ENCODE results near the gene MEX3D.

- no peak for TF ChIP-seq CTCF (IDR thresholded peaks at IDR 0.05 in 2 of 3, conservative IDR thresholded peaks at IDR 0.05 in 1 of 3; ENCODE audit: borderline replicate concordance in 1 of 3, insufficient read depth in 1 of 3, low read depth in 2 of 3, low read length in 2 of 3)
- no peak for TF ChIP-seq POLR2AphosphoS5 (IDR thresholded peaks at IDR 0.05; ENCODE audit: low read depth, low read length)
- no peak for TF ChIP-seq MAX (IDR thresholded peaks at IDR 0.05)
- TF ChIP-seq FOSL1 (IDR thresholded peaks at IDR 0.05; ENCODE audit: low read depth): no peak
- no peak for TF ChIP-seq CEBPB (IDR thresholded peaks at IDR 0.05; ENCODE audit: low read depth)
- no peak for TF ChIP-seq EZH2 (IDR thresholded peaks at IDR 0.05)
- no peak for TF ChIP-seq SIN3A (IDR thresholded peaks at IDR 0.05; ENCODE audit: low read depth)
- TF ChIP-seq POLR2A (IDR thresholded peaks at IDR 0.05; ENCODE audit: borderline replicate concordance, extremely low read depth, insufficient read depth, insufficient read length): no peak
- TF ChIP-seq ZNF274 (IDR thresholded peaks at IDR 0.05; ENCODE audit: low read depth, low read length): no peak
- TF ChIP-seq EGR1 (IDR thresholded peaks at IDR 0.05; ENCODE audit: low read depth): no peak
Measured at GRCh38 chr19:1516395-1516753, 51.8 kb downstream of the MEX3D start.

Data from HCT116 (cell line).